ENCODE data around the gene PIK3R5.

PIK3R5 gene

DNA sequence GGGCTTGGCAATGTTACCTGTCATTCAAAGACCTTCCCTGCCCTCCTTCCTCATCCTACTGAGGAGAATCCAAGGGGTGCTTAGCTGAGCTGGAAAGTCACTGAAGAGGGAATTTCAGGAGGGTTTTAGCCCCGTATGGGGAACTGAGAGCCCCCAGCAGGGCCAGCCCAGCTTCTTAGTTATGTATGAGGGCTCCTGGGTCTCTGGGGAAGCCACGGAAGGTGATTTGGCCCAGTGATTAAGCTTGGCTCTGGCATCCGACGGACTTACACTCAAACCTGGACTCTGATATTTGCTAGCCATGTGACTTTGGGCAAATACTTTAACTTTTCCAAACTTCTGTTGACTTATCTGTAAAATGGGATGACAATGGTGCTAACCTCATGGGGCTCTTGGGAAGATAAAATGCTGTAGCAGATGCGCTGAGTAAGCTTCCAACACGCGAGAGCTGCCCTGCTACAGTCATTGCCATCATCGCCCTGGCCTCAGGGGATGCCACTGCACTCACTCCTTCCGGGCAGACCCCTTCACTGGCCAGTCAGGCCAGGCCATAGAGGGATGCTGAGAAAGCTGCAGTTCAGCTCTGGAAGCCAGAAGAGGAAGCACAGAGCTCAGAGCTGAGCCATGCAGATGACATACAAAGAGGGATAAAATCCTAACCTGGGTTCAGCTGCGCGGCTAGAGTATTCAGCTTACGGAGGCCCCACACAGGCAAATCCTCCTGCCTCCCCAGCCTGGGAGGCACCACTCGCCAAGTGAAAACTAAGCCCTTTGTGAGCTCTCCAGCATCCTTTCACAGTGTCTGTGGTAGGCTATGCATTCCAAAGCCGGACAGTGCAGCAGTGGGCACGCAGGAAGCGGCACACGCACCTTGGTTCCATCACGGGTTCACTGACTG is 53.2 kb downstream of the PIK3R5 start:
- TF ChIP-seq GATA3 (IDR thresholded peaks at IDR 0.05; ENCODE audit: low read depth, low read length) (no peak), GATA2 (IDR thresholded peaks at IDR 0.05; ENCODE audit: low read depth, low read length) (no peak)

DNA sequence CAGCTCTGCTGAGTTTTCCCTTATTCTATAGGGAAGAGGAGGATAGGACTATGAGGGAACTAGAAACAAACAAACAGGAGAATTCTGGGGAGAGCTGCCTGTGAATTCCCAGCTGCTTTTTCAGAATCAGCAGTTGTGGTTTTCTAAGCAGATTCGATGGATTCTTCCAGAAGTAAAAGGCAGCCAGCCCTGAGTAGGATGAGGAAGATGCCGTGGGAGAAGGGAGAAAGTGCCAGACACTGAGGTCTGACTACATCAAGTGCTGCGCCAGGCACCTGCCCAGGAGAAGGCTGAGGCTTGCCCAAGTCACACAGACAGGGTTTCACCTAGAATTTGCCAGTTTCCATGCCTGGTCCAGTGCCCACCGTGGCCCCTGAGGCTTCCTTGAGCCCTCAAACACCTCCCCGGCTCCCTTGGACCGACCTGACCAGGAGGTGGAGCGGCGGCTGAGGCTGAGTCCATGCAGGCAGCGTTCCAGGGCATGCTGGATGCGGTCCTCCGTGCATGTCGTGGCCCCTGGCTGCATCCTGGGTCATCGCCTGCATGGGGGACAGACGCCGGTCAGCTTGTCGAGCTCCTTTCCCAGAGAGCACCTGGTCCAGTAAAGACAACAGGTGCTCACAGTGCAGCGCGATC is 54.4 kb downstream of the PIK3R5 start:
- no peak for TF ChIP-seq GATA2 (IDR thresholded peaks at IDR 0.05; ENCODE audit: low read depth, low read length)
- TF ChIP-seq GATA3 (IDR thresholded peaks at IDR 0.05; ENCODE audit: low read depth, low read length): no peak

DNA sequence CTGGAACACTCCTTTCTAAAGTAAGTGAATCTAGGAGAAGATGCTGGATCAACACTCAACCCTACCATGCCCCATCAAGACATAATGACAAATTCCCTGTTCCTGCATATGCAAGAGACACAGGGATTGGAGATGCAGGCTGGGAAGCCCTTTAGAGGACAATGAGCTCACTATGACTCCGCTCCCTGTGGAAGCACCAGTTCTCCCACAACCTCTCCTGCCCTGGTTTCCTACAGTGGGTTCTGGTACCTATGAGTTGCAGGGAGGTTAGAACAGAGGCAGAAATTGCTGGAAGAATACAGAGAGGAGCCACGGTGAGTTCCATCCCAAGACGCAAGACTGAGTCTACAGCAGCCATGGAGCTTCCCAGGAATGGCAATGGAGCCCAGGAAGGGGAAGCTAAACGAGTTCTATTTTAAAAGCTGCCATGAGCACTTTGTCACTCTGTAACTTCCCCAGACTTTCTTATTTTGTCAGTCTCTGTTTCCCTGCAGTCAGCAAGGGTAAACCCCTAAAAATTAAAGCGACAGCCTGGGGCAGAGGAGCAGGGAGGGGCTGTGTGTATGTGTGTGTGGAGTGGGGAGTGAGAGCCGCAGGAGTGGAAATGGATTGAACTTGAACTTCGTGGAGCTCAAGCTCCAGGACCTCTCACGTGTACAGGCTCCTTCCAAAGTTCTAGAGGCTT is 55.8 kb downstream of the PIK3R5 start:
- TF ChIP-seq GATA3 (IDR thresholded peaks at IDR 0.05; ENCODE audit: low read depth, low read length) (no peak), GATA2 (IDR thresholded peaks at IDR 0.05; ENCODE audit: low read depth, low read length) (no peak)

- TF ChIP-seq GATA2 (IDR thresholded peaks at IDR 0.05; ENCODE audit: low read depth, low read length) (no peak), GATA3 (IDR thresholded peaks at IDR 0.05; ENCODE audit: low read depth, low read length) (no peak)
Measured at GRCh38 chr17:8905331-8905730, 60.2 kb downstream of the PIK3R5 start.

DNA sequence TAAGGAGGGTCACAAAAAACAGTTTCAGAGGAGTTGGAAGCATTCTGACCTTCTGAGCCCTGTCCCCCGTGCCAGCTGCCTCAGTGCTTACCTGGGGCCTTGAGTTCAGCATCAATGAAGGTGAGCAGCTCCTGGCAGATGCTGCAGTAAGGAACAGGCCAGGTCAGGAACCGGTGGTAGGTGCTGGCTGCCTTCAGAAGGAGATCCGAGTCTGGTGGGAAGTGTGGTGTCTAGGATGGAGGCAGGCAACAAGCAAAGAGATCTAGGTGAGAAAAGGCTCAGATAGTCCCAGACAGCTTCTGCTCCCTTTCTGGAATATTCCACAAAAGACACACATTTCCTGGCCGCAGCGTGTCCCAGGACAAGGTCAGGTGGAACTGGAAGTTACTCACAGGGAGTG is 60.8 kb downstream of the PIK3R5 start:
- TF ChIP-seq GATA2 (IDR thresholded peaks at IDR 0.05; ENCODE audit: low read depth, low read length) (no peak), GATA3 (IDR thresholded peaks at IDR 0.05; ENCODE audit: low read depth, low read length) (no peak)

DNA sequence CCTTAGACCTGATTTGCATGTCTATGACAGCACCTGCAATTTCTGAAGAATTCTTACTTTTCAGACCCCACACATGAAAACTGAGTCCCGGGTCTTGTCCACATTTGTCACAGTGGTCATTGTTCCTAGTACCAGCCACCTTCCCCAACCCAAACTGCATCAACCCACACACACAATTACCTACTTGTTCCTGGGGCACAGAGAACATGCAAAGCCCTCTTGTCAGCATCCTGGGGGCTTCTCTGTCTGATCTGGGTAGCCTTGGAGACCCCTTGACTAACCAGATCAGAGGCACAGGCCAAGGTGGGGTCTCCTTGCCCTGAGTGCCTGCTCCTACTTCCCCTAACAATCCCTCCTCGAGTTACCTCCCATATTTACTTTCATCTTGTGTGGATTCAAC is 61.3 kb downstream of the PIK3R5 start:
- TF ChIP-seq GATA2 (IDR thresholded peaks at IDR 0.05; ENCODE audit: low read depth, low read length) (no peak), GATA3 (IDR thresholded peaks at IDR 0.05; ENCODE audit: low read depth, low read length) (no peak)

- TF ChIP-seq GATA3 (IDR thresholded peaks at IDR 0.05; ENCODE audit: low read depth, low read length): no peak
- no peak for TF ChIP-seq GATA2 (IDR thresholded peaks at IDR 0.05; ENCODE audit: low read depth, low read length)
Measured at GRCh38 chr17:8900626-8901585, 64.6 kb downstream of the PIK3R5 start.

DNA sequence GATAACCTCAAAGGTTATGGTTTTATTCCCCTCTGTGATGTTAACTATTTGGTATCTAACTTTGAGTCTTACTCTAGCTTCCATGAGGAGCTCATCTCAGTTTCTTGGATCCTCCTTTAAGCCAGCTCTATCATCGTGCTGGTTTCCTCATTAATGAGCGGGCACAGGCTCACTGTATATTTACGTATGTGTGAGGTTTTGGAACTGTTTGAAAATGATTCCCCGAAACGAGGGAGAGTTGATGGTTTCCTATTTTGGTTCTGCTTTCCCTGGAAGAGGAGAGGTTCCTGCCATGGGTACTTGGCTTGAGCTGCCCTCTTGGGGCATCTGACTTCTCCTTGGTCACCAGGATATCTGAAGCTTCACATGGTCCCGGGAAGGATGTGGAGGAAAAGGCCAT is 65.3 kb downstream of the PIK3R5 start:
- TF ChIP-seq GATA2 (IDR thresholded peaks at IDR 0.05; ENCODE audit: low read depth, low read length) (no peak), GATA3 (IDR thresholded peaks at IDR 0.05; ENCODE audit: low read depth, low read length) (no peak)

DNA sequence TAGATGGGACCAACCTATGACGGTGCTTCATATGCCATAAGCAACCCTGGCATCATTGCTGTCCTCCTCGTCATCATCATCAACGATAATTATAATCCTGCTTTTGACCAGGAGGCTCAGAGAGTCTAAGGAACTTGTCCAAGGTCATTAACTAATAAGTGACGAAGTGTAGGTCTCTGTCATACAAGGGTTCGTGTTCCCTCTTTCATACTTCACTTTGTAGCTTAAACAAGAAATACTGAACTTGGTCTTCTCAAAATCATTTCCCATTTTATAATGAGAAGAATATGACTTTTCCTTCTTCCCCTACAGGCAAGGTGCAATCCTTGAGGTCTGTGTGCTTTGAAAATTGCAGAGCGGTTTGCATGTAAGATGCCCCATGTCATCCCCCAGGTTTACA is 66.9 kb downstream of the PIK3R5 start:
- TF ChIP-seq GATA3 (IDR thresholded peaks at IDR 0.05; ENCODE audit: low read depth, low read length) (no peak), GATA2 (IDR thresholded peaks at IDR 0.05; ENCODE audit: low read depth, low read length) (no peak)

DNA sequence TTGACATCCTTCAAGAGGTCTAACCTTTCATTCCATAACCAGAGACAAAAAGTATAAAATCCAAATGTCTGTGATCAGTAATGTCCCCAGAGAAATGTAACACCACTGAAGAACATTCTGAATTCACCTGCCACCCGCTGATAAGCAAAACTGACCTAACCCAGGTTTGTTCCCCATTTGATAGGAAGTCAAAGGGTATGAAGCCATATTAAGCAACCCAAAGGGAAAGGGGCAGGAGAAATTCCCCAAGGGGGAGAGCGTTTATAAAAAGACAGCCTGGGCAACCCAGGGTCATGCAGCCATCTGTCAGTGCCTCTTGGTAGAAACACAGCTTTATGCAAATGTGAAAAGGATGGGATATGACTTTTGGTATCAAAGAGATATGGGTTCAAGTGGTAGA is 67.4 kb downstream of the PIK3R5 start:
- TF ChIP-seq GATA3 (IDR thresholded peaks at IDR 0.05; ENCODE audit: low read depth, low read length) (no peak), GATA2 (IDR thresholded peaks at IDR 0.05; ENCODE audit: low read depth, low read length) (no peak)

- TF ChIP-seq GATA2 (IDR thresholded peaks at IDR 0.05; ENCODE audit: low read depth, low read length): no peak
Measured at GRCh38 chr17:8896641-8897635, 68.6 kb downstream of the PIK3R5 start.

DNA sequence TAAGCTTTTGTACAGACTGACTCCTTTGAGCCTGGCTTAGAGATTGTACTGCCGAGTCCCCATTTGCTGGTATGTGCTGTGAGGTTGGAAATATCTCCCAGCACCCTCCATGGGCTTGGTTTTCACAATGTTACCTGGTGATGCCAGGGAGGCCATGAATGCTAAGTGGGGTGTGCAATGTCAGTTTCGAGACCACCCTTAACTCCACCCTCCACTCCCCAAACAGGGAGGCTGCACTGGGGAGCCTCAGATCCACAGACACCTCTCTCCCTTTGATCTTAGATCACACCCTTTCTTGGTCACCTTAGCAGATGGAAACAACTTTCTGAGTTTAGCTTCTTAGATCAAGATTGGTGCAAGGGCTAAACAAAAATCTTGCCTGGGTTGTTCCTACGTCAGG is 69.4 kb downstream of the PIK3R5 start:
- no peak for TF ChIP-seq GATA3 (IDR thresholded peaks at IDR 0.05; ENCODE audit: low read depth, low read length)
- TF ChIP-seq GATA2 (IDR thresholded peaks at IDR 0.05; ENCODE audit: low read depth, low read length): no peak

Data from SH-SY5Y (cell line).